ENCODE results near the gene FBN1. TPM values are rescaled to one million over a fixed set of nuclear protein-coding genes. Genes with fewer than 3 reads are reported as not detected.
A peak's percentile ranks its signal among the peaks of the same experiment; 100 is the strongest.

Gene FBN1
- total RNA-seq, 1 donor from 2014 or later: 1,693 TPM

- peak; percentile 68 for DNase-seq (ENCODE audit: low spot score)
Observed at GRCh38 chr15:48397841-48398240, 247.7 kb downstream of the FBN1 start.

- DNase-seq (ENCODE audit: low spot score): no peak
Observed at GRCh38 chr15:48396020-48396419, 249.5 kb downstream of the FBN1 start.

- no peak for DNase-seq (ENCODE audit: low spot score)
Observed at GRCh38 chr15:48395521-48396011, 249.9 kb downstream of the FBN1 start.

DNA sequence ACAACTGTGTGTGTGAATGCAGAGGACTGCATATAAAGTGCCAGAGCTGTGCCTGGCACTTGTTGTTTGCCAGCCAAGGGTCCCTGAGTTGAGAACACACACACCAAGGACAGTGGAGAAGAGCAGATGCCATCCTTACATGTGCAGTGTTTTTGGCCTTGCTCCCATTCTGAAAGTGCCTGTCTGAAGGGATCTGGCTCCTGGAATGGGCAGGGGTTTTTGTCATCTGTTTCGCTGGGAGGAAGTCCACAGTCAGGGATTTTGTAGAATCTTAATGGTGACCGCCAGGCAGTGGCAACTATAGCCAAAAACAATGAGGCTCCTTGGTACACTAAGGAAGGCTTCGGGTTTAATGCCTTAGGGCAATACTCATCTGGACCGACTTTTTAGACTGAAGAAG lies 250.5 kb downstream of the FBN1 start:
- DNase-seq (ENCODE audit: low spot score): no peak

- DNase-seq (ENCODE audit: low spot score): no peak
Observed at GRCh38 chr15:48393645-48394506, 251.6 kb downstream of the FBN1 start.

DNA sequence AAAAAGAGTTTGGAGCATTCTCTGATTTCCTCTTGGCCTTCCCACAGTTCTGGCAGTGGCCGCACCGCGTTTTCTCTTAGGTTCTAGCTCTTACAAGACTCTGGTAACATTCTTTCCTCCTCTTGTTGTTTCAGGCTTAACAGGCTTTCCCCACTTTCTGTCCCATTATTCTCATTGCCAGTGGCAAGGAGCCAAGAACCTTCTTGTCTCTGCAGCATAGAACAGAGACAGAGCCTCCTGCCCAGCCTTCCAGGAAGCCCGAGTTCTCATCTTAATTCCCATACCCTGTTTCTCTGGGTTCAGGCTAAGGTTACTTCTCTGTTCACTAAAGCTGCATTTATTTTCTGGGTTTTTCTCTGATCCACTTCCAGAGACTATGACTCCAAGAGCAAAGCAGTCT lies 253.2 kb downstream of the FBN1 start:
- peak; percentile 85 for DNase-seq (ENCODE audit: low spot score)

GRCh38 chr15:48391950-48392349 lies 253.6 kb downstream of the FBN1 start:
- no peak for DNase-seq (ENCODE audit: low spot score)

DNA sequence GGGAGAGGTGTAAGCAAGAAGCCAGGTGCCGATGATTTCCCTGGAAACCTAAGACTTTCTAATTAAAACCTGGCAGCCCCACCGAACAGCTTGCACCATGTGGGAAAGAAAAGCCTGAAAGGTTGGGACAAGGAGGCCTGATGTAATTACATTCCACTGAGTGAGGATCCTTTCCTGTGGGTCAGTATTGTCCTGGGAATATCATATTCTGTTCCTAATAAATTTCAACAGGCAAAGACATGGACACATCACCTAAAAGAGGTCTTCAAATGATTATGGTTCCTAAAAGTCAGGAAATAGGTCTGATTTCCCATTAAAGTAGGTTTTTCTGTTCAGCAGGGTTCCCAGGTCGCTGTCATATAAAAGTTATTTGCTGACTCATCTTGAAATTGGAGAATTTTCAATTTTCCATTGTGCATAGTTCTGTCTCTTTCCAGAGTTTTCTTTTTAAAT lies 255.8 kb downstream of the FBN1 start:
- DNase-seq (ENCODE audit: low spot score): no peak

- no peak for DNase-seq (ENCODE audit: low spot score)
Observed at GRCh38 chr15:48388910-48389309, 256.6 kb downstream of the FBN1 start.

DNA sequence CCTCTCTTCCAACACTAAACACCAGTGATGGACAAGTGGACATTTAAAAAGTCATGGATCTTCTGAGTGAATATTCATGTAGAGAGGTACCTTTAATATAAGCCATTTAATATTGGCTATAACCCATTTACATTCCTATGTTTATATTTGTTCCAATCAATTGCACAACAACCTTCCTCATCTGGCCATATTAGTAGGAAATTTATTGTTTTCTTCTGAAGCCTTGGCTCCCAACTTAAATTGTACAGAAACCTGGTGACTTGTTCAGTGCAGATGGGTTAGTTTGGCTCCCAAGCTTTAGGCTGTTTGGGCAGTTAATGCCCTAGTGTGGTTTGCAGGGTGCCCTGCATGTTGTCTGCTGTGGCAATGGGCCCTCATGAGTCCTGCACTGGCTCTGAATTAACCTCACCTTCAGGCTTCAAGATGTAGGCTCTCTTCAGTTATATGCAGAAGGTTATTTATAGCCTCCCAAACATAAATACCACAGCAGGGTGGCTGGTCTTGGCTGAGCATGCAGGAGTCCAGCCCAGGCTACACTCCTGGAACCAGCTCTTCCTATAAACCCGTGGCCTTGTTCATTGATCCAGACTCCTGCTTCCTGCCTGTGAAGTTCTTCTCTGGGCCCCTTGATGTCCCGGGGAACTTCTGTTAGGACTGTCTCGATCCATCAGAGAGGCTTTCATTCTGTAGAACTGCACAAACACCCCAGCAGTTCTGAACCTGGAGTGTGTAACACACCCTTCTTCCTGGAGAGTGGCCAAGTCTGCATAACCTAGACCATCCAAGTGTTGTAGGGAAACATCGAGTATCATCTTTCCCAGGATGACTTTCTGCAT lies 257.3 kb downstream of the FBN1 start:
- no peak for DNase-seq (ENCODE audit: low spot score)

DNA sequence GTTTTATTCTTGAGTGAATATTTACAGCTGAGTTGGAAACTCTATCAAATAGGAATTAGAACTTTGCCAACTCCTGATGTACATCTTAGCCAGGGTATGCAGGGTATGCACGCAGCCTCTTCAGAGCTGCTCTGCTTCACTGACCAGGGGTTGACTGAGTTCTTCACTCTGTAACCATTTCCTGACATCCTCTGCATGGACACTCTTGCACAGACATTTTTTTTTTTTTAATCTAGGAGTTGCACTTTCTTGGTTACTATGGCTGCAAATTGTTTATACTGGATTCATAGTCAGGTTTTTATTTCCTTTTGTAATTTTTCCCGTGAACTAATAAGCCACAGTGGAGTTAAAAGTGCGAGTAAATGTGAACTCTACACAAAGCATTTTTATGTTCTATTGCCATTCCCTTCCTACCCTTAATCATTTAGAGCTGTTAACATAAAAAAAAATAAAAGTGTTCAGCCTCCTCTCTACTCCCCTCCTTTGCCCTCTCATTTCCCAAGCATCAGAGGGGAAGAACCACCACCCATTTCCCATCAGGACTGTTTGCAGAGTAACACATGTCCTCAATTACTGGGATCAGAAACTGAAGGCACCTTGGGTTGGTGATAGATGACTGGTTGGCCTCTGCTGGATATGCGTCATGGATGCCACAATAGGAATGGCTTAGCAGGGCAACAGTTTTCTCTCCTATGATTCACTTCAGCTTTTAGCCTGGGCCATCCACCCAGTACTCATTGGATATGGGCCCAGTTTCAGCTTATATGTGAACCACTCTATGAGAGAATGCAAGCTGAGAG lies 260.3 kb downstream of the FBN1 start:
- DNase-seq (ENCODE audit: low spot score): peak; percentile 55

DNA sequence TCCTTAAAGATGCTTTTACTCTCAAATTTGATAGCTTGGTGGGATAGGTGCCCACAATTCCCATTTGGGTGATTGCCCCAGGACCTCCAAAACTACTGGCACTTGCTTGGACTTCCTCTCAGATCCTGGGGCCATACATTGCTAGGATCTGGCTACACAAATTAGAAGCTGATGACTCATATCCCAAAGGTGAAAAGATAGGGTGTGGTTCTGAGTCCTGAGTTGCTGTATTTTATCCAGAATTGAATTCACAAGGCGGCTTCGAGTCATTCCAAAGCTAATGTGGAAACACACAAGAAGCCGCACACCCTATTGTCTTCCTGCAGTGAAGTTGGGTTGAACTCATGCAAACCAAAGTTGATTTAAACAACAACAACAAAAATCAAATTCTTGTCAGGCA lies 260.9 kb downstream of the FBN1 start:
- DNase-seq (ENCODE audit: low spot score): no peak

DNA sequence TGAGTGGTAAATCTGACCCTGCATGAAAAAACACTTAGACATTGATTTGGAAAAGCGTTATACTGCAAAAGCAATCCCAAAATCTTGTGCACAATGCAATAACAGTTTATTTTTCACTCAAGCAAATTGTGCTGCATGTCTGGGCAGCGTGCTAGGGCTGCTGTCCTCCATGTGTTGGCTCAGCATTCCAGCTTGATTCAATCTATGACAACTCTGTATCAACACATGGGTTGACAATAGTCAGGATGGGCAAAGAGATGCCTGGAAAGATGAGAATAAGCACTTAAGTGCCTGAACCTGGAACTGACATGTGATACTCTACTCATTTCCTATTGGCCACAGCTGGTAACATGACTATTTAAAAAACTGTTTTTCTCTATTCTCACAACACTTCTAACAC lies 262.5 kb downstream of the FBN1 start:
- no peak for DNase-seq (ENCODE audit: low spot score)

- no peak for DNase-seq (ENCODE audit: low spot score)
Observed at GRCh38 chr15:48381861-48382260, 263.6 kb downstream of the FBN1 start.

- no peak for DNase-seq (ENCODE audit: low spot score)
Observed at GRCh38 chr15:48380198-48380597, 265.3 kb downstream of the FBN1 start.

- no peak for DNase-seq (ENCODE audit: low spot score)
Observed at GRCh38 chr15:48375767-48376166, 269.7 kb downstream of the FBN1 start.

GRCh38 chr15:48374472-48374871 lies 271.0 kb downstream of the FBN1 start:
- no peak for DNase-seq (ENCODE audit: low spot score)

GRCh38 chr15:48373821-48374451 lies 271.6 kb downstream of the FBN1 start:
- no peak for DNase-seq (ENCODE audit: low spot score)

- no peak for DNase-seq (ENCODE audit: low spot score)
Observed at GRCh38 chr15:48371961-48372360, 273.5 kb downstream of the FBN1 start.

DNA sequence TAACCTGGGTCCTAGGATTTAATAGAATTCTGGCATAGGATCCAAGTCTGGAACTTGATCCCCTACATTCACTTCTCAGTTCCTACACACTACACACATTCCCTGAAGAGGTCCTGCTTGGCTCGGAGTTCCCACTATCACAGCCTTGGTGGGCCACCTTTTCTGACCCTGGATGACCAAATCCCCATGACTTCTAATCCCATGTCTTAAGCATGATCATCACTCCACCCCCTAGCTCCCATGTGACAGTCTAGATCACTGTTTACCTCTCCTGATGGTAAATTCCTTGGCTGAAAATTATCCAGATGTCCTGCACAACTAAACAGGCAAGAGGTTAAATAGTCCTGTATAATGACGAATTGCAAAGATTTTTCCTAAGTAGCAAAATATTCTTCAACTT lies 274.0 kb downstream of the FBN1 start:
- DNase-seq (ENCODE audit: low spot score): no peak

DNA sequence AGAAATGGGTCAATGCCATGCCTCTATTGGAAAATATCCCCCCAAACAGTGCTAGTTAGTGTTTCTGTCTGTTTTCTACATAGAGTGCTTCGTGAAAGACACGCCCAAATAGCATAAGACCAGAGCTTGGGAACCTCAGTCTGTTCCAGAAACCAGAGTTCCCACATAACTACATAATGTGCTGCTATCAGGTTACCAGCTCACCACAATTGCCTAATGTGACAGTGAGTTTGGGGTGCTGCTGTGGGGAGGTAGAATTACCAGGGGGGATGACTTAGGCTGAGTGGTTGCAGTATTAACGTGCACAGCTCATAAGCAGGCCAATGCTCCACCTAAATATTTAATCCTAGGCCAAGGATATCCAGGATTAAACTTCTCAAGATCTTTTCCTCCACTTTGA lies 275.0 kb downstream of the FBN1 start:
- no peak for DNase-seq (ENCODE audit: low spot score)
